HepG2 (cell line): ENCODE measurements around the gene SLC12A1. TPM values are rescaled to one million over a fixed set of nuclear protein-coding genes. Genes with fewer than 3 reads are reported as not detected.

Experiments
- ATAC-seq: fragments of 200-7000 bp; cut with Tn5 transposase; 3 replicates; pipeline ENCODE4 v1.9.1; 2020; ENCODE audit warnings: mild to moderate bottlenecking, moderate library complexity
- BruUV-seq: library from RNA; stranded (reverse); fragments of 400-500 nt; replicated peaks from 2 replicates; lab custom pipeline; 2021; lab: Mats Ljungman, UMichigan
- CTCF ChIA-PET: fragments of 300-600 bp; formaldehyde crosslinking; extraction: SDS; loops from one replicate; lab custom pipeline; 2021; ENCODE audit warnings: low total read pairs, inconsistent platforms, low intra/inter-chr PET ratio; lab: Yijun Ruan, JAX
- POLR2A ChIA-PET: fragments of 350-600 bp; sonication (Branson Sonifier 250); formaldehyde crosslinking; loops from one replicate; lab custom pipeline; 2020; ENCODE audit warnings: antibody characterized with exemption, inconsistent platforms; lab: Yijun Ruan, JAX
- DNase-seq: peaks from one replicate; pipeline ENCODE4 v3.0.0-alpha.2; 2015; ENCODE audit warnings: low spot score
- FAIRE-seq: peaks from 3 replicates; lab custom pipeline; 2011; peaks lifted over from hg19 to GRCh38; lab: Jason Lieb, UNC
- H2AFZ ChIP-seq: one replicate; pipeline ENCODE4 v1.6.1; 2011; ENCODE audit warnings: low read length, inconsistent platforms
- H3K27ac ChIP-seq: fragments of 300-600 bp; 3 replicates; pipeline ENCODE4 v1.8.0; 2011; ENCODE audit warnings: mixed run types, mild to moderate bottlenecking, mixed read lengths, low read length, inconsistent platforms; ENCODE audit not compliant: insufficient read depth; ENCODE audit errors: extremely low read length
- H3K27me3 ChIP-seq, 2 experiments: fragments of 200-600 bp in 1 of 2; 2 replicates in 1 of 2; 3 replicates in 1 of 2; pipeline versions ENCODE4 v1.6.0 to v1.8.0; 2011; ENCODE audit warnings: low read length in 2 of 2, mild to moderate bottlenecking in 2 of 2, moderate library complexity in 2 of 2, inconsistent platforms in 1 of 2; ENCODE audit not compliant: insufficient read depth in 2 of 2, control insufficient read depth in 1 of 2
- H3K36me3 ChIP-seq, 2 experiments: fragments of 200-600 bp in 1 of 2; replicated peaks in 1 of 2; 2 replicates in 1 of 2; 3 replicates in 1 of 2; pipeline versions ENCODE4 v1.5.1 to v1.8.0; 2011; ENCODE audit warnings: low read length in 2 of 2, inconsistent platforms in 1 of 2; ENCODE audit not compliant: insufficient read depth in 2 of 2, control insufficient read depth in 1 of 2
- H3K4me1 ChIP-seq: 2 replicates; pipeline ENCODE4 v1.5.1; 2012; ENCODE audit warnings: low read length, inconsistent platforms; ENCODE audit not compliant: insufficient read depth
- H3K4me2 ChIP-seq: 2 replicates; pipeline ENCODE4 v1.6.0; 2011; ENCODE audit warnings: low read depth, low read length, inconsistent platforms
- H3K4me3 ChIP-seq, 3 experiments: fragments of 200-600 bp in 1 of 3; sonication (generic), shearing (Covaris generic) in 1 of 3; replicated peaks in 1 of 3; 2 replicates each; pipeline ENCODE4 v1.5.1; 2011 to 2016; ENCODE audit warnings: low read length in 3 of 3, inconsistent platforms in 2 of 3, low read depth in 2 of 3, mild to moderate bottlenecking in 2 of 3, control low read depth in 1 of 3, mixed read lengths in 1 of 3; ENCODE audit not compliant: insufficient read depth in 1 of 3
- H3K79me2 ChIP-seq: one replicate; pipeline ENCODE4 v1.6.1; 2011; ENCODE audit warnings: low read length, inconsistent platforms; ENCODE audit not compliant: insufficient read depth
- H3K9ac ChIP-seq: 2 replicates; pipeline ENCODE4 v1.6.0; 2011; ENCODE audit warnings: mild to moderate bottlenecking, low read depth, low read length, inconsistent platforms; ENCODE audit not compliant: insufficient read depth
- H3K9me3 ChIP-seq: 2 replicates; pipeline ENCODE4 v1.5.1; 2012; ENCODE audit warnings: mild to moderate bottlenecking, low read length
- H4K20me1 ChIP-seq: 2 replicates; pipeline ENCODE4 v1.6.0; 2011; ENCODE audit warnings: inconsistent platforms, mild to moderate bottlenecking, low read length, moderate library complexity; ENCODE audit not compliant: insufficient read depth
- ATAD3A ChIP-seq: sonication (generic); formaldehyde crosslinking; IDR thresholded peaks from 2 replicates; pipeline ENCODE4 v1.4.0; 2020; ENCODE audit warnings: missing genetic modification reagents
- CENPX ChIP-seq: sonication (generic); formaldehyde crosslinking; IDR thresholded peaks from 2 replicates; pipeline ENCODE4 v1.9.0; 2021; ENCODE audit warnings: mild to moderate bottlenecking, missing genetic modification reagents, moderate library complexity
- JUN ChIP-seq: sonication (generic); formaldehyde crosslinking; IDR thresholded peaks from 2 replicates; pipeline ENCODE4 v1.4.0; 2020; ENCODE audit warnings: mild to moderate bottlenecking, missing genetic modification reagents
- MLX ChIP-seq: IDR thresholded peaks from 2 replicates; pipeline ENCODE4 v1.6.1; 2016
- NRL ChIP-seq: sonication (generic); formaldehyde crosslinking; IDR thresholded peaks from 2 replicates; pipeline ENCODE4 v1.5.0; 2020; ENCODE audit warnings: missing genetic modification reagents, mild to moderate bottlenecking, moderate library complexity, borderline replicate concordance
- PAXIP1 ChIP-seq: sonication (generic); formaldehyde crosslinking; conservative IDR thresholded peaks from 2 replicates; pipeline ENCODE4 v1.4.0; 2020; ENCODE audit warnings: mild to moderate bottlenecking, missing genetic modification reagents, moderate library complexity
- THRA ChIP-seq: sonication (generic); formaldehyde crosslinking; IDR thresholded peaks from 2 replicates; pipeline ENCODE4 v1.4.0; 2020; ENCODE audit warnings: missing genetic modification reagents, borderline replicate concordance
- TSC22D2 ChIP-seq: sonication (generic); formaldehyde crosslinking; IDR thresholded peaks from 2 replicates; pipeline ENCODE4 v1.5.1; 2020; ENCODE audit warnings: missing genetic modification reagents, mild to moderate bottlenecking, borderline replicate concordance
- ZFY ChIP-seq: sonication (generic); formaldehyde crosslinking; IDR thresholded peaks from 2 replicates; pipeline ENCODE4 v1.4.0; 2020; ENCODE audit warnings: missing genetic modification reagents
- ZNF20 ChIP-seq: sonication (generic); formaldehyde crosslinking; IDR thresholded peaks from 2 replicates; pipeline ENCODE4 v1.4.0; 2020; ENCODE audit warnings: mild to moderate bottlenecking, moderate library complexity, missing genetic modification reagents
- ZNF274 ChIP-seq: sonication (generic); formaldehyde crosslinking; IDR thresholded peaks from 2 replicates; pipeline ENCODE4 v1.5.1; 2020; ENCODE audit warnings: mild to moderate bottlenecking, missing genetic modification reagents
- ZNF33B ChIP-seq: sonication (generic); formaldehyde crosslinking; IDR thresholded peaks from 2 replicates; pipeline ENCODE4 v1.5.1; 2020; ENCODE audit warnings: mild to moderate bottlenecking, missing genetic modification reagents
- ZNF609 ChIP-seq: sonication (generic); formaldehyde crosslinking; IDR thresholded peaks from 2 replicates; pipeline ENCODE4 v1.4.0; 2020; ENCODE audit warnings: mild to moderate bottlenecking, missing genetic modification reagents, borderline replicate concordance
- WGBS: methylation state at CpG from one replicate; pipeline ENCODE4 v1.1.6; 2017; ENCODE audit warnings: low lambda C conversion rate; 5-methylcytosine and 5-hydroxymethylcytosine counted together
- in situ Hi-C: cut with HindIII; loops from 2 replicates; pipeline ENCODE4 v1.10.0; 2017; ENCODE audit warnings: low pct_unique_long_range_greater_than_20kb; ENCODE audit not compliant: extremely low pct_ligation_motif_present
- intact Hi-C: fragments of 100-400 bp; cut with micrococcal nuclease; formaldehyde crosslinking; loops from one replicate; pipeline ENCODE4 v1.10.0; 2022; ENCODE audit not compliant: unreplicated experiment
- polyA plus RNA-seq, 8 experiments: library from polyadenylated mRNA; depleted of rRNA in 3 of 8; stranded (reverse) in 7 of 8; unstranded in 1 of 8; fragments of >200 nt; fragmentation: Illumina TruSeq in 4 of 8; extraction: Trizol in 4 of 8; gene quantifications; 2 replicates each; pipeline versions ENCODE4 v1.2.1 to v1.2.3, GENCODE V29; 2011 to 2016; ENCODE audit warnings: low read depth in 4 of 8, missing spikeins in 1 of 8, mixed read lengths in 1 of 8; ENCODE audit not compliant: insufficient read depth in 1 of 8
- total RNA-seq, 5 experiments: library from RNA; depleted of rRNA; stranded (reverse); fragments of >200 nt; fragmentation: Illumina TruSeq; extraction: Trizol; gene quantifications; 2 replicates each; pipeline ENCODE4 v1.2.3, GENCODE V29; 2016; ENCODE audit warnings: low read depth in 1 of 5

Gene SLC12A1
- total and polyA plus RNA-seq, 2 of the 13 experiments (the other 11 are each of a cell fraction or from before 2014, with no cell fraction given) = not detected

- no peak for TF ChIP-seq JUN (CRISPR knock-in tag)
- no peak for TF ChIP-seq ZFY (CRISPR knock-in tag)
- no peak for TF ChIP-seq ZNF274 (CRISPR knock-in tag)
Measured at GRCh38 chr15:48297668-48298067, 91.6 kb downstream of the SLC12A1 start (continued).

GRCh38 chr15:48298914-48299313, 92.8 kb downstream of the SLC12A1 start:
- no TSS peak for BruUV-seq
- Histone ChIP-seq H2AFZ (no peak overlapping the region), H3K4me2 (no peak overlapping the region), H3K27ac (no peak overlapping the region), H3K9me3 (no peaks in the 10 kb centered on the region), H3K4me3 (no peak overlapping the region), H3K36me3 (no peaks in the 10 kb centered on the region), H3K27me3 (no peaks in the 10 kb centered on the region), H3K4me1 (no peaks in the 10 kb centered on the region), H3K79me2 (no peaks in the 10 kb centered on the region), H3K9ac (no peak overlapping the region), H4K20me1 (no peaks in the 10 kb centered on the region)
- no peak for FAIRE-seq
- no peak for ATAC-seq
- WGBS = 0% methylated on average over 2 of the region's 2 CpGs
- CTCF ChIA-PET = no interaction called here
- POLR2A ChIA-PET = no interaction called here
- no peak for DNase-seq
- intact Hi-C loops (no loop called here), in situ Hi-C loops (loop anchor here (25.0 kb wide), 1 partner anchor 1112 kb away; no protein-coding TSS in a partner anchor)
- TF ChIP-seq CENPX (CRISPR knock-in tag) (no peak), TSC22D2 (no peak), ZNF609 (no peak), ZNF33B (CRISPR knock-in tag) (no peak), NRL (CRISPR knock-in tag) (no peak), ATAD3A (CRISPR knock-in tag) (no peak), PAXIP1 (CRISPR knock-in tag) (no peak), ZNF20 (no peak), THRA (CRISPR knock-in tag) (no peak), MLX (CRISPR knock-in tag) (no peak)
